Small intestine (tissue), 7 donors: Measurements from ENCODE around the gene SLC6A8. TPM values are rescaled to one million over a fixed set of nuclear protein-coding genes. Genes with fewer than 3 reads are reported as not detected.

Experiments used
- DNase-seq, 2 donors: peaks; one replicate each; pipeline versions ENCODE4 v3.0.0 to v3.0.0-alpha.2; 2013
- FAIRE-seq: peaks from 2 replicates; lab custom pipeline; 2012; peaks lifted over from hg19 to GRCh38; lab: Jason Lieb, UNC
- H3K27ac ChIP-seq, 3 donors: one replicate each; pipeline ENCODE4 v1.5.1; 2013; ENCODE audit warnings: low read length in 2 of 3, mild to moderate bottlenecking in 2 of 3, control low read depth in 1 of 3, inconsistent platforms in 1 of 3, low read depth in 1 of 3, moderate library complexity in 1 of 3
- H3K27me3 ChIP-seq, 3 donors: one replicate each; pipeline ENCODE4 v1.6.1; 2013; ENCODE audit warnings: low read length in 3 of 3, inconsistent platforms in 1 of 3; ENCODE audit not compliant: control insufficient read depth in 3 of 3, insufficient read depth in 3 of 3
- H3K36me3 ChIP-seq, 3 donors: one replicate each; pipeline ENCODE4 v1.6.1; 2013; ENCODE audit warnings: low read length in 3 of 3, inconsistent platforms in 1 of 3, low read depth in 1 of 3, mild to moderate bottlenecking in 1 of 3, moderate library complexity in 1 of 3; ENCODE audit not compliant: control insufficient read depth in 3 of 3, insufficient read depth in 2 of 3
- H3K4me1 ChIP-seq, 3 donors: one replicate each; pipeline ENCODE4 v1.6.1; 2013; ENCODE audit warnings: low read length in 2 of 3, inconsistent platforms in 1 of 3, low read depth in 1 of 3, mild to moderate bottlenecking in 1 of 3, moderate library complexity in 1 of 3; ENCODE audit not compliant: control insufficient read depth in 3 of 3, insufficient read depth in 2 of 3
- H3K4me3 ChIP-seq, 3 donors: one replicate each; pipeline ENCODE4 v1.5.1; 2013; ENCODE audit warnings: low read length in 3 of 3, control low read depth in 1 of 3, inconsistent platforms in 1 of 3, low read depth in 1 of 3, mild to moderate bottlenecking in 1 of 3, moderate library complexity in 1 of 3
- H3K9me3 ChIP-seq, 2 donors: one replicate each; pipeline ENCODE4 v1.6.1; 2013; ENCODE audit warnings: low read depth in 1 of 2, low read length in 1 of 2; ENCODE audit not compliant: control insufficient read depth in 2 of 2, insufficient read depth in 1 of 2
- WGBS, 3 donors: extraction: QIAGEN DNeasy Blood & Tissue Kit; methylation state at CpG; one replicate each; pipeline ENCODE4 v1.1.7; 2013; 5-methylcytosine and 5-hydroxymethylcytosine counted together
- polyA plus RNA-seq, 4 donors: library from polyadenylated mRNA; stranded (reverse) in 3 of 4; unstranded in 1 of 4; fragments of 200-250 nt in 3 of 4; fragments of 120-200 nt in 1 of 4; gene quantifications; one replicate each; pipeline versions ENCODE4 v1.2.1 to v1.2.3, GENCODE V29; 2013
- donor health status: healthy with polysubstance abuse.
- donor health status: control.
- donor health status: control.
- donor health status: Bipolar disorder and iron deficiency.
- donor health status: healthy.

SLC6A8 gene
- polyA plus RNA-seq, 4 donors, result 34.0 to 140 (median 59.2) TPM

- Histone ChIP-seq H3K9me3 (no peaks in the 10 kb centered on the region), H3K27ac (no peak overlapping the region), H3K4me1 (peaks cover 0 to 8% (median 0%) of the 10 kb centered on the region in 3 donors), H3K27me3 (peaks cover 0 to 4% (median 2%) of the 10 kb centered on the region in 3 donors), H3K36me3 (peaks cover 0 to 12% (median 0%) of the 10 kb centered on the region in 3 donors), H3K4me3 (no peak overlapping the region)
- DNase-seq (no peak), FAIRE-seq (no peak)
- 46 to 66% (median 57%) methylated on average over 12 to 17 of the region's 17 CpGs for WGBS, 3 donors
Observed at GRCh38 chrX:153669174-153669890, 18.4 kb upstream of the SLC6A8 start.

- Histone ChIP-seq H3K36me3 (peaks cover 0 to 12% (median 0%) of the 10 kb centered on the region in 3 donors), H3K4me1 (peaks cover 0 to 12% (median 0%) of the 10 kb centered on the region in 3 donors), H3K27me3 (peaks cover 4 to 5% (median 5%) of the 10 kb centered on the region in 3 donors), H3K9me3 (no peaks in the 10 kb centered on the region), H3K4me3 (no peak overlapping the region), H3K27ac (no peak overlapping the region)
- no peak for DNase-seq
- no peak for FAIRE-seq
- WGBS, 3 donors, result 76 to 87% (median 83%) methylated on average over 20 to 23 of the region's 23 CpGs
Observed at GRCh38 chrX:153669901-153670731, 17.6 kb upstream of the SLC6A8 start.

GRCh38 chrX:153670748-153671588, 16.8 kb upstream of the SLC6A8 start:
- Histone ChIP-seq H3K27ac (no peak overlapping the region), H3K9me3 (no peaks in the 10 kb centered on the region), H3K4me3 (no peak overlapping the region), H3K27me3 (peaks cover 3 to 5% (median 4%) of the 10 kb centered on the region in 3 donors), H3K4me1 (peaks cover 0 to 15% (median 0%) of the 10 kb centered on the region in 3 donors), H3K36me3 (peaks cover 0 to 12% (median 0%) of the 10 kb centered on the region in 3 donors)
- FAIRE-seq (no peak), DNase-seq (no peak)
- WGBS, 3 donors, result 86 to 90% (median 90%) methylated on average over 15 to 23 of the region's 23 CpGs

GRCh38 chrX:153671589-153672530, 15.9 kb upstream of the SLC6A8 start:
- peak overlapping the region in 1 of 3 donors; percentile 56 for H3K27ac ChIP-seq
- DNase-seq (no peak), FAIRE-seq (no peak)
- peaks cover 0 to 15% (median 0%) of the 10 kb centered on the region in 3 donors for H3K4me1 ChIP-seq
- no peak overlapping the region for H3K4me3 ChIP-seq
- 65 to 89% (median 83%) methylated on average over 14 to 27 of the region's 27 CpGs for WGBS, 3 donors
- no peaks in the 10 kb centered on the region for H3K9me3 ChIP-seq
- H3K36me3 ChIP-seq, result peaks cover 0 to 12% (median 0%) of the 10 kb centered on the region in 3 donors
- peaks cover 3 to 5% (median 4%) of the 10 kb centered on the region in 3 donors for H3K27me3 ChIP-seq

- DNase-seq (peak in 1 of 2 donors; percentile 52), FAIRE-seq (no peak)
- H3K27ac ChIP-seq, result peak overlapping the region in 1 of 3 donors; percentile 56
- H3K4me3 ChIP-seq, result peak overlapping the region in 1 of 3 donors; percentile 24
- peaks cover 0 to 15% (median 0%) of the 10 kb centered on the region in 3 donors for H3K4me1 ChIP-seq
- WGBS, 3 donors, result 42 to 66% (median 43%) methylated on average over 30 to 48 of the region's 53 CpGs
- H3K27me3 ChIP-seq, result peaks cover 3 to 5% (median 4%) of the 10 kb centered on the region in 3 donors
- H3K36me3 ChIP-seq, result peaks cover 0 to 12% (median 0%) of the 10 kb centered on the region in 3 donors
- H3K9me3 ChIP-seq, result no peaks in the 10 kb centered on the region
Observed at GRCh38 chrX:153672531-153673427, 14.9 kb upstream of the SLC6A8 start.

- Histone ChIP-seq H3K9me3 (no peaks in the 10 kb centered on the region), H3K36me3 (peaks cover 0 to 12% (median 0%) of the 10 kb centered on the region in 3 donors), H3K4me3 (peak within 1 kb of the TSS in 1 of 3 donors; percentile 36), H3K27me3 (peaks cover 3 to 5% (median 4%) of the 10 kb centered on the region in 3 donors), H3K27ac (peak within 1 kb of the TSS in 1 of 3 donors; percentile 73), H3K4me1 (peaks cover 0 to 15% (median 0%) of the 10 kb centered on the region in 3 donors)
- no peak for DNase-seq
- FAIRE-seq, result no peak
- WGBS, 3 donors, result 6 to 57% (median 20%) methylated on average over 14 to 98 of the region's 98 CpGs
Observed at GRCh38 chrX:153673428-153674218, 14.1 kb upstream of the SLC6A8 start, which contains the start of gene PNCK. PNCK (minus strand) TSS chrX:153673813; CDS start chrX:153673076, 737 bp downstream.
